GM21529 (cell line): ENCODE data around the gene VOPP1.
A peak's percentile ranks its signal among the peaks of the same experiment; 100 is the strongest.
"Not testable (repeated sequence)": the region's sequence is repeated elsewhere in the genome, so short reads cannot be mapped to it uniquely, and the experiment has no call there.

Experiments used
- ATAC-seq: cut with Tn5 transposase; IDR thresholded peaks from one replicate; pipeline ENCODE4 v1.9.1; 2021; ENCODE audit not compliant: unreplicated experiment

The VOPP1 gene

GRCh38 chr7:55582656-55583055 lies 10.4 kb upstream of the VOPP1 start:
- not testable (repeated sequence) for ATAC-seq

GRCh38 chr7:55576753-55577152 lies 4.5 kb upstream of the VOPP1 start:
- ATAC-seq = no peak

GRCh38 chr7:55575733-55576132 lies 3.4 kb upstream of the VOPP1 start:
- no peak for ATAC-seq

GRCh38 chr7:55575098-55575497 lies 2.8 kb upstream of the VOPP1 start:
- no peak for ATAC-seq

- ATAC-seq = no peak
Observed at GRCh38 chr7:55574051-55574717, 1.9 kb upstream of the VOPP1 start.

GRCh38 chr7:55573234-55573900 lies 1.1 kb upstream of the VOPP1 start:
- no peak for ATAC-seq

- peak; percentile 17 for ATAC-seq
Observed at GRCh38 chr7:55571511-55572377, 558 bp downstream of the VOPP1 start.

GRCh38 chr7:55570939-55571338 lies 1.4 kb downstream of the VOPP1 start:
- ATAC-seq = no peak

- ATAC-seq = peak; percentile 35
Observed at GRCh38 chr7:55570218-55570873, 2.0 kb downstream of the VOPP1 start.

- ATAC-seq = peak; percentile 24
Observed at GRCh38 chr7:55569797-55570196, 2.5 kb downstream of the VOPP1 start.

- ATAC-seq = peak; percentile 11
Observed at GRCh38 chr7:55569269-55569663, 3.0 kb downstream of the VOPP1 start.

- ATAC-seq = no peak
Observed at GRCh38 chr7:55568613-55569268, 3.6 kb downstream of the VOPP1 start.

- no peak for ATAC-seq
Observed at GRCh38 chr7:55567571-55567970, 4.7 kb downstream of the VOPP1 start.

- no peak for ATAC-seq
Observed at GRCh38 chr7:55565681-55566080, 6.6 kb downstream of the VOPP1 start.

- no peak for ATAC-seq
Observed at GRCh38 chr7:55563596-55564325, 8.5 kb downstream of the VOPP1 start.

- no peak for ATAC-seq
Observed at GRCh38 chr7:55561690-55562089, 10.6 kb downstream of the VOPP1 start.

- ATAC-seq = no peak
Observed at GRCh38 chr7:55558962-55559920, 13.1 kb downstream of the VOPP1 start.

- peak; percentile 74 for ATAC-seq
Observed at GRCh38 chr7:55557666-55558188, 14.6 kb downstream of the VOPP1 start.

GRCh38 chr7:55556492-55556891 lies 15.8 kb downstream of the VOPP1 start:
- no peak for ATAC-seq
